Measurements from ENCODE around the gene SH3BP5.

Gene SH3BP5

GRCh38 chr3:15323063-15323462, 9.3 kb downstream of the SH3BP5 start:
- Mint-ChIP-seq H3K27ac (no peak overlapping the region), H3K4me3 (no peak overlapping the region), H3K9me3 (no peaks in the 10 kb centered on the region), H3K27me3 (ENCODE audit: low read depth) (no peaks in the 10 kb centered on the region), H3K36me3 (ENCODE audit: low read depth) (peaks cover 60% of the 10 kb centered on the region), H3K4me1 (ENCODE audit: low read depth) (peaks cover 70% of the 10 kb centered on the region)

- H3K9me3 Mint-ChIP-seq = no peaks in the 10 kb centered on the region
- H3K4me1 Mint-ChIP-seq (ENCODE audit: low read depth) = peaks cover 67% of the 10 kb centered on the region
- peaks cover 52% of the 10 kb centered on the region for H3K36me3 Mint-ChIP-seq (ENCODE audit: low read depth)
- no peak overlapping the region for H3K4me3 Mint-ChIP-seq
- no peak overlapping the region for H3K27ac Mint-ChIP-seq
- no peaks in the 10 kb centered on the region for H3K27me3 Mint-ChIP-seq (ENCODE audit: low read depth)
Observed at GRCh38 chr3:15321349-15321748, 11.0 kb downstream of the SH3BP5 start.

- peaks cover 41% of the 10 kb centered on the region for H3K36me3 Mint-ChIP-seq (ENCODE audit: low read depth)
- no peak overlapping the region for H3K27ac Mint-ChIP-seq
- H3K4me3 Mint-ChIP-seq = no peak overlapping the region
- H3K4me1 Mint-ChIP-seq (ENCODE audit: low read depth) = peaks cover 64% of the 10 kb centered on the region
- H3K27me3 Mint-ChIP-seq (ENCODE audit: low read depth) = no peaks in the 10 kb centered on the region
- H3K9me3 Mint-ChIP-seq = no peaks in the 10 kb centered on the region
Observed at GRCh38 chr3:15319575-15319974, 12.8 kb downstream of the SH3BP5 start.

GRCh38 chr3:15319136-15319535, 13.2 kb downstream of the SH3BP5 start:
- Mint-ChIP-seq H3K27ac (peak overlapping the region; percentile 11), H3K4me3 (no peak overlapping the region), H3K27me3 (ENCODE audit: low read depth) (no peaks in the 10 kb centered on the region), H3K4me1 (ENCODE audit: low read depth) (peaks cover 65% of the 10 kb centered on the region), H3K36me3 (ENCODE audit: low read depth) (peaks cover 39% of the 10 kb centered on the region), H3K9me3 (no peaks in the 10 kb centered on the region)

GRCh38 chr3:15318661-15319060, 13.7 kb downstream of the SH3BP5 start:
- Mint-ChIP-seq H3K9me3 (no peaks in the 10 kb centered on the region), H3K27me3 (ENCODE audit: low read depth) (no peaks in the 10 kb centered on the region), H3K4me1 (ENCODE audit: low read depth) (peaks cover 62% of the 10 kb centered on the region), H3K4me3 (no peak overlapping the region), H3K36me3 (ENCODE audit: low read depth) (peaks cover 35% of the 10 kb centered on the region), H3K27ac (no peak overlapping the region)

- no peaks in the 10 kb centered on the region for H3K9me3 Mint-ChIP-seq
- peaks cover 72% of the 10 kb centered on the region for H3K4me1 Mint-ChIP-seq (ENCODE audit: low read depth)
- no peak overlapping the region for H3K4me3 Mint-ChIP-seq
- H3K27me3 Mint-ChIP-seq (ENCODE audit: low read depth) = no peaks in the 10 kb centered on the region
- peaks cover 39% of the 10 kb centered on the region for H3K36me3 Mint-ChIP-seq (ENCODE audit: low read depth)
- H3K27ac Mint-ChIP-seq = peak overlapping the region; percentile 1
Observed at GRCh38 chr3:15316998-15317435, 15.4 kb downstream of the SH3BP5 start.

- Mint-ChIP-seq H3K9me3 (no peaks in the 10 kb centered on the region), H3K4me1 (ENCODE audit: low read depth) (peaks cover 70% of the 10 kb centered on the region), H3K36me3 (ENCODE audit: low read depth) (peaks cover 37% of the 10 kb centered on the region), H3K27ac (peak overlapping the region; percentile 72), H3K27me3 (ENCODE audit: low read depth) (no peaks in the 10 kb centered on the region), H3K4me3 (peak overlapping the region; percentile 22)
Observed at GRCh38 chr3:15315003-15315402, 17.4 kb downstream of the SH3BP5 start.

- Mint-ChIP-seq H3K36me3 (ENCODE audit: low read depth) (peaks cover 34% of the 10 kb centered on the region), H3K27ac (peak overlapping the region; percentile 79), H3K4me1 (ENCODE audit: low read depth) (peaks cover 69% of the 10 kb centered on the region), H3K4me3 (no peak overlapping the region), H3K27me3 (ENCODE audit: low read depth) (no peaks in the 10 kb centered on the region), H3K9me3 (no peaks in the 10 kb centered on the region)
Observed at GRCh38 chr3:15314276-15314675, 18.1 kb downstream of the SH3BP5 start.

- H3K4me3 Mint-ChIP-seq = no peak overlapping the region
- H3K4me1 Mint-ChIP-seq (ENCODE audit: low read depth) = peaks cover 69% of the 10 kb centered on the region
- peaks cover 39% of the 10 kb centered on the region for H3K36me3 Mint-ChIP-seq (ENCODE audit: low read depth)
- H3K27me3 Mint-ChIP-seq (ENCODE audit: low read depth) = no peaks in the 10 kb centered on the region
- H3K9me3 Mint-ChIP-seq = no peaks in the 10 kb centered on the region
- H3K27ac Mint-ChIP-seq = no peak overlapping the region
Observed at GRCh38 chr3:15313461-15313860, 18.9 kb downstream of the SH3BP5 start.

- H3K4me3 Mint-ChIP-seq = no peak overlapping the region
- peak overlapping the region; percentile 69 for H3K27ac Mint-ChIP-seq
- peaks cover 70% of the 10 kb centered on the region for H3K4me1 Mint-ChIP-seq (ENCODE audit: low read depth)
- peaks cover 44% of the 10 kb centered on the region for H3K36me3 Mint-ChIP-seq (ENCODE audit: low read depth)
- H3K9me3 Mint-ChIP-seq = no peaks in the 10 kb centered on the region
- H3K27me3 Mint-ChIP-seq (ENCODE audit: low read depth) = no peaks in the 10 kb centered on the region
Observed at GRCh38 chr3:15312550-15312949, 19.8 kb downstream of the SH3BP5 start.

- H3K27me3 Mint-ChIP-seq (ENCODE audit: low read depth) = no peaks in the 10 kb centered on the region
- no peaks in the 10 kb centered on the region for H3K9me3 Mint-ChIP-seq
- H3K4me3 Mint-ChIP-seq = peak overlapping the region; percentile 71
- peak overlapping the region; percentile 93 for H3K27ac Mint-ChIP-seq
- peaks cover 62% of the 10 kb centered on the region for H3K4me1 Mint-ChIP-seq (ENCODE audit: low read depth)
- peaks cover 46% of the 10 kb centered on the region for H3K36me3 Mint-ChIP-seq (ENCODE audit: low read depth)
Observed at GRCh38 chr3:15310491-15311370, 21.7 kb downstream of the SH3BP5 start.

GRCh38 chr3:15309662-15310335, 22.6 kb downstream of the SH3BP5 start:
- H3K27ac Mint-ChIP-seq = peak overlapping the region; percentile 93
- peaks cover 59% of the 10 kb centered on the region for H3K4me1 Mint-ChIP-seq (ENCODE audit: low read depth)
- H3K4me3 Mint-ChIP-seq = peak overlapping the region; percentile 71
- H3K9me3 Mint-ChIP-seq = no peaks in the 10 kb centered on the region
- peaks cover 52% of the 10 kb centered on the region for H3K36me3 Mint-ChIP-seq (ENCODE audit: low read depth)
- H3K27me3 Mint-ChIP-seq (ENCODE audit: low read depth) = no peaks in the 10 kb centered on the region

- Mint-ChIP-seq H3K4me3 (no peak overlapping the region), H3K9me3 (no peaks in the 10 kb centered on the region), H3K27me3 (ENCODE audit: low read depth) (no peaks in the 10 kb centered on the region), H3K4me1 (ENCODE audit: low read depth) (peaks cover 65% of the 10 kb centered on the region), H3K27ac (no peak overlapping the region), H3K36me3 (ENCODE audit: low read depth) (peaks cover 63% of the 10 kb centered on the region)
Observed at GRCh38 chr3:15307580-15307979, 24.8 kb downstream of the SH3BP5 start.

GRCh38 chr3:15306979-15307359, 25.4 kb downstream of the SH3BP5 start:
- Mint-ChIP-seq H3K9me3 (no peaks in the 10 kb centered on the region), H3K27ac (no peak overlapping the region), H3K36me3 (ENCODE audit: low read depth) (peaks cover 66% of the 10 kb centered on the region), H3K27me3 (ENCODE audit: low read depth) (no peaks in the 10 kb centered on the region), H3K4me1 (ENCODE audit: low read depth) (peaks cover 67% of the 10 kb centered on the region), H3K4me3 (no peak overlapping the region)

- no peaks in the 10 kb centered on the region for H3K27me3 Mint-ChIP-seq (ENCODE audit: low read depth)
- H3K9me3 Mint-ChIP-seq = no peaks in the 10 kb centered on the region
- H3K4me1 Mint-ChIP-seq (ENCODE audit: low read depth) = peaks cover 69% of the 10 kb centered on the region
- H3K27ac Mint-ChIP-seq = peak overlapping the region; percentile 45
- H3K4me3 Mint-ChIP-seq = peak overlapping the region; percentile 48
- peaks cover 73% of the 10 kb centered on the region for H3K36me3 Mint-ChIP-seq (ENCODE audit: low read depth)
Observed at GRCh38 chr3:15305359-15305844, 27.0 kb downstream of the SH3BP5 start.

All from T-helper 1 cell treated with Interleukin-12 subunit alpha and Interleukin-12 subunit beta and Interleukin-4 antibody, amounts not matched to agents 30 μg/mL and 1 μg/mL, for 36 hours (primary cell).